Measurements from ENCODE around the gene DNAJA1.

The DNAJA1 gene

GRCh38 chr9:33024126-33024965 lies 727 bp upstream of the DNAJA1 start:
- in situ Hi-C loops (cut with MboI; ENCODE audit: low pct_unique_long_range_greater_than_20kb, low sequenced_read_pairs): no loop called here
- no peak for DNase-seq

GRCh38 chr9:33025572-33026342 lies 684 bp downstream of the DNAJA1 start:
- in situ Hi-C loops (cut with MboI; ENCODE audit: low pct_unique_long_range_greater_than_20kb, low sequenced_read_pairs): no loop called here
- peak; percentile 75 for DNase-seq

- DNase-seq: no peak
- in situ Hi-C loops (cut with MboI; ENCODE audit: low pct_unique_long_range_greater_than_20kb, low sequenced_read_pairs): no loop called here
These were observed 4.2 kb downstream of the DNAJA1 start for GRCh38 chr9:33029231-33029786.

GRCh38 chr9:33030285-33030684 lies 5.2 kb downstream of the DNAJA1 start:
- in situ Hi-C loops (cut with MboI; ENCODE audit: low pct_unique_long_range_greater_than_20kb, low sequenced_read_pairs): no loop called here
- DNase-seq: no peak

- in situ Hi-C loops (cut with MboI; ENCODE audit: low pct_unique_long_range_greater_than_20kb, low sequenced_read_pairs): no loop called here
- DNase-seq: no peak
These were observed 7.2 kb downstream of the DNAJA1 start for GRCh38 chr9:33032292-33032691.

- no peak for DNase-seq
- in situ Hi-C loops (cut with MboI; ENCODE audit: low pct_unique_long_range_greater_than_20kb, low sequenced_read_pairs): no loop called here
These were observed 7.8 kb downstream of the DNAJA1 start for GRCh38 chr9:33032865-33033264.

- DNase-seq: no peak
- in situ Hi-C loops (cut with MboI; ENCODE audit: low pct_unique_long_range_greater_than_20kb, low sequenced_read_pairs): no loop called here
These were observed 15.8 kb downstream of the DNAJA1 start for GRCh38 chr9:33040792-33041431.

GRCh38 chr9:33041432-33042188 lies 16.5 kb downstream of the DNAJA1 start:
- peak; percentile 35 for DNase-seq

GRCh38 chr9:33042473-33042872 lies 17.4 kb downstream of the DNAJA1 start:
- no peak for DNase-seq
- in situ Hi-C loops (cut with MboI; ENCODE audit: low pct_unique_long_range_greater_than_20kb, low sequenced_read_pairs): no loop called here

More at GRCh38 chr9:33041432-33042188, 16.5 kb downstream of the DNAJA1 start:
- in situ Hi-C loops (cut with MboI; ENCODE audit: low pct_unique_long_range_greater_than_20kb, low sequenced_read_pairs): no loop called here

GRCh38 chr9:33043671-33044070 lies 18.6 kb downstream of the DNAJA1 start:
- DNase-seq: no peak
- in situ Hi-C loops (cut with MboI; ENCODE audit: low pct_unique_long_range_greater_than_20kb, low sequenced_read_pairs): no loop called here

- DNase-seq: no peak
- in situ Hi-C loops (cut with MboI; ENCODE audit: low pct_unique_long_range_greater_than_20kb, low sequenced_read_pairs): no loop called here
These were observed 19.1 kb downstream of the DNAJA1 start for GRCh38 chr9:33044162-33044673.

- DNase-seq: no peak
- in situ Hi-C loops (cut with MboI; ENCODE audit: low pct_unique_long_range_greater_than_20kb, low sequenced_read_pairs): no loop called here
These were observed 19.7 kb downstream of the DNAJA1 start for GRCh38 chr9:33044677-33045282.

- in situ Hi-C loops (cut with MboI; ENCODE audit: low pct_unique_long_range_greater_than_20kb, low sequenced_read_pairs): no loop called here
- DNase-seq: no peak
These were observed 21.0 kb downstream of the DNAJA1 start for GRCh38 chr9:33046061-33046460.

GRCh38 chr9:33048054-33048465 lies 23.0 kb downstream of the DNAJA1 start:
- in situ Hi-C loops (cut with MboI; ENCODE audit: low pct_unique_long_range_greater_than_20kb, low sequenced_read_pairs): no loop called here
- no peak for DNase-seq

- no peak for DNase-seq
- in situ Hi-C loops (cut with MboI; ENCODE audit: low pct_unique_long_range_greater_than_20kb, low sequenced_read_pairs): no loop called here
These were observed 24.7 kb downstream of the DNAJA1 start for GRCh38 chr9:33049680-33050361.

- in situ Hi-C loops (cut with MboI; ENCODE audit: low pct_unique_long_range_greater_than_20kb, low sequenced_read_pairs): no loop called here
These were observed 26.1 kb downstream of the DNAJA1 start for GRCh38 chr9:33051144-33051543.

GRCh38 chr9:33065157-33066076 lies 40.3 kb downstream of the DNAJA1 start:
- in situ Hi-C loops (cut with MboI; ENCODE audit: low pct_unique_long_range_greater_than_20kb, low sequenced_read_pairs): no loop called here
- DNase-seq: no peak

More at GRCh38 chr9:33051144-33051543, 26.1 kb downstream of the DNAJA1 start:
- no peak for DNase-seq

Measured in KBM-7 (cell line).